ENCODE measurements around the gene ARID4B.

- no peak for TF ChIP-seq CTCF (IDR thresholded peaks at IDR 0.05; ENCODE audit: insufficient read depth, low read length, poor library complexity, severe bottlenecking)
- no peak for TF ChIP-seq EZH2phosphoT487 (conservative IDR thresholded peaks at IDR 0.05; ENCODE audit: low read length)
Observed at GRCh38 chr1:235358899-235359298, 30.9 kb upstream of the ARID4B start.
